GM20000 (cell line): ENCODE data around the gene HSPA4.
"Not testable (repeated sequence)": the region's sequence is repeated elsewhere in the genome, so short reads cannot be mapped to it uniquely, and the experiment has no call there.

Experiments
- DNase-seq: peaks from one replicate; pipeline ENCODE4 v3.0.0; 2012; ENCODE audit warnings: low spot score
- CTCF ChIP-seq: IDR thresholded peaks from 2 replicates; pipeline ENCODE4 v1.5.1; 2012; ENCODE audit warnings: mild to moderate bottlenecking, control low read depth; ENCODE audit errors: extremely low read depth, missing control alignments

HSPA4 gene

DNA sequence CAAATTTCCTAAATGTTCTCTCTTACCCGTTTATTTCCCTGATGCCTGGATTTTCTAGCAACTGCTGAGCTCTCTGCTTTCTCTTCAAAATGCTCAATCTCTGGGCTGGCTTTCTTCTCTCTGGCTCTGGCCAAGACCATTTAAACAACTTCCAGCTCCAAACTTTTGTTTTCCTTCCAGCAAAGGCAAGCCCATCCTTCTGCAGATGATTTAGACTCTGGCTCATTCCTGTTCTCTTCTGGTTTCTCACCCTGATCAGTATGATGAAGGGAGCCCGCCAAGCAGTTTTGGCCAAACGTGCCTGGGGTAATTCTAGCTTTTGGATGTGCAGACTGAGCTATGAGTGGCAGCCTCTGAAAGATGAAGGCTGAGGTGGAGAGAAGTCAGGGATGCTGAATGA, 78.1 kb downstream of the HSPA4 start:
- TF ChIP-seq CTCF, result no peak
- DNase-seq, result no peak

- TF ChIP-seq CTCF, result no peak
- no peak for DNase-seq
Observed at GRCh38 chr5:133130387-133131118, 78.7 kb downstream of the HSPA4 start.

GRCh38 chr5:133132717-133133116, 80.9 kb downstream of the HSPA4 start:
- DNase-seq, result no peak

GRCh38 chr5:133133241-133133640, 81.4 kb downstream of the HSPA4 start:
- not testable (repeated sequence) for DNase-seq

More at GRCh38 chr5:133132717-133133116, 80.9 kb downstream of the HSPA4 start:
- TF ChIP-seq CTCF, result no peak

- DNase-seq, result not testable (repeated sequence)
Observed at GRCh38 chr5:133136890-133137289, 85.1 kb downstream of the HSPA4 start.

- no peak for DNase-seq
- no peak for TF ChIP-seq CTCF
Observed at GRCh38 chr5:133140311-133140710, 88.5 kb downstream of the HSPA4 start.

GRCh38 chr5:133141746-133142145, 89.9 kb downstream of the HSPA4 start:
- no peak for DNase-seq
- TF ChIP-seq CTCF, result no peak

GRCh38 chr5:133142782-133143181, 91.0 kb downstream of the HSPA4 start:
- DNase-seq, result no peak
- TF ChIP-seq CTCF, result no peak
